ENCODE measurements around the gene ELMO3.

The ELMO3 gene

GRCh38 chr16:67235816-67236562 lies 37.1 kb downstream of the ELMO3 start:
- Histone ChIP-seq H3K27me3 (ENCODE audit: insufficient read depth, low read length) (no peaks in the 10 kb centered on the region), H3K4me3 (ENCODE audit: low read depth, low read length) (no peak overlapping the region), H2AFZ (ENCODE audit: low read length, unreplicated experiment) (no peak overlapping the region), H3K4me1 (ENCODE audit: control insufficient read depth, insufficient read depth, low read length, unreplicated experiment) (peaks cover 16% of the 10 kb centered on the region), H3K36me3 (ENCODE audit: insufficient read depth, low read length) (peaks cover 39% of the 10 kb centered on the region; the same call in 1 of the 2 replicates), H3K79me2 (ENCODE audit: control insufficient read depth, insufficient read depth, low read length, unreplicated experiment) (peaks cover 21% of the 10 kb centered on the region), H3K27ac (ENCODE audit: low read depth, low read length) (no peak overlapping the region)

DNA sequence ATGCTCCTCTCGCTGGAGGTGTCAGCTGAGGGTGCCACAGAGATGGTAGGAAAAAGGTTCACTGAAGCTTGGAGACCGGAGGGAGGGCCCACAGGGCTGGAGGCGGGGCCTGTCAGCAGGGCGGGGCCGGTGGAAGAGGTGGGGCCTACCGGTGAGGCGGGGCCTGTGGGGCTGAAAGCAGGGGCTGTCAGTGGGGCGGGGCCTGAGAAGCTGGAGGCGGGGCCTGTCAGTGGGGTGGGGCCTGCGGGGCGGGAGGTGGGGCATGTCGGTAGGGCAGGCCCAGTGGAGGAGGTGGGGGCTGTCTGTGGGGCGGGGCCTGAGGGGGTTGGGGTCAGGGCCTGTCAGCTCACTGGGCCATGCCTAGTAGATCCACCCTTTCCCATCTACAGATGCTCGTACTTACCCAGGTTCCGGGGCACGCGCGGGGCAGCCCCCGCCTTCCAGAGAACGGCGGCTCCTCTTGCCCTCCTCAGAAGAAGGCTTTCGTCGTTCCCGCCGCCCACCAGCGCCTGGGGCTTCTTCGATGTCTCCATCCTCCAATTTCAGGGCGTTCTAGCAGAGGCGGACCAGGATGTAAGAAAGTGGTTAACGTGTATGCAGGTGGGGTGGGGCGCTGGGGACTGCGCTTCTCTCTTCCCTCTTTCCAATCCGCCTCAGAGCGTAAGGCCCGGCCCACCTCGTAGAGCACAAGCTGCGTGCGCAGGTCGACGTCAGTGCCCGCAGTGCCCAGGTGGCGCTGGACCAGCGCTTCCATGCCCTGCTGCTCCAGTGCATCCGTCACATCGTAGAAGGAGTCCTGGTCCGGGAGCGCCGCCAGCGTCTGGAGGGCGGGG lies 37.8 kb downstream of the ELMO3 start:
- no peaks in the 10 kb centered on the region for H3K27me3 ChIP-seq (ENCODE audit: insufficient read depth, low read length)
- no peak overlapping the region for H2AFZ ChIP-seq (ENCODE audit: low read length, unreplicated experiment)
- H3K79me2 ChIP-seq (ENCODE audit: control insufficient read depth, insufficient read depth, low read length, unreplicated experiment): peaks cover 19% of the 10 kb centered on the region
- no peak overlapping the region for H3K4me3 ChIP-seq (ENCODE audit: low read depth, low read length)
- no peak overlapping the region for H3K27ac ChIP-seq (ENCODE audit: low read depth, low read length)
- H3K36me3 ChIP-seq (ENCODE audit: insufficient read depth, low read length): peaks cover 32% of the 10 kb centered on the region; the same call in 1 of the 2 replicates
- H3K4me1 ChIP-seq (ENCODE audit: control insufficient read depth, insufficient read depth, low read length, unreplicated experiment): peaks cover 23% of the 10 kb centered on the region

DNA sequence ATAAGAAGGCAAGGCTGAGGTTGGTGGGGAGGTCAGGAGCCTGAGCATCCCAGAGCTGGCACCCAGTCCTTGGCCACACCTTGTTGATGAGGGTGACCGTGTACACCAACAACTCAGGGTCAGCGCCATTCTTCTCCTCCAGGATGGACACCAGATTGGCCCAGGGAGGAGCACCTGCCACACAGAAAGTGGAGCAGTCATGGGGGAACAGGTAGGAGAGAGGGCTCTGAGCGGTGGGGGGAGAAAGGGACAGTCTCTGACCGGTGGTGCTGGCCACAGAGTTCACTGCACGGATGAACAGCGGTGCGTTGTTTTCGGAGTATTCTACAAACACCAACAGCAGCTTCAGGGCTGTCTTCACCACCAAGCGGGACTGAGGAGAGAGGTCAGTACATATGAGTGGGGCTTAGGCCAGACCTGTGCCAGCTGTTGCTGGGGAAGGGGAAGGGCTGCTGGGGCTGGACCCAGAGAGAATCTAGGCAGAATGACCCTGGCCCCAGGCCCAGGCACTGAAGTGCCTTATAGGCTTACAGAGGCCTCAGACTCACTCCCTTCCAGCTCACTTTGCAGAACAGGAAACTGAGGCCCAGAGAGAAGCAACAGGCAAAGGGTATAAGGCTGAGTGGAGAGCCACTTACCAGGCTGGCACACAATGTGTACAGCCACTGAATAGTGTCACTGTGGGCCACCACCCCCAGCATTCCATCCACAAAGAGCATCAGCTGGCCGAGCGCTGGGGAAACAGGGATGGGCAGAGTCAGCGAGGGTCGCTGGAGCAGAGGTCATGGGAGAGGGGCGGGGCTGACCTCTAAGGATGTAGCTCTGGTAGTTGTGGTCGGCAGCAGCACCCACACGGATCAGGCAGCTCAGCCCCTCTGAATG lies 38.7 kb downstream of the ELMO3 start:
- peaks cover 32% of the 10 kb centered on the region for H3K4me1 ChIP-seq (ENCODE audit: control insufficient read depth, insufficient read depth, low read length, unreplicated experiment)
- peaks cover 27% of the 10 kb centered on the region for H3K79me2 ChIP-seq (ENCODE audit: control insufficient read depth, insufficient read depth, low read length, unreplicated experiment)
- H3K4me3 ChIP-seq (ENCODE audit: low read depth, low read length): no peak overlapping the region
- no peaks in the 10 kb centered on the region for H3K27me3 ChIP-seq (ENCODE audit: insufficient read depth, low read length)
- peaks cover 31% of the 10 kb centered on the region; the same call in 1 of the 2 replicates for H3K36me3 ChIP-seq (ENCODE audit: insufficient read depth, low read length)
- H3K27ac ChIP-seq (ENCODE audit: low read depth, low read length): no peak overlapping the region
- no peak overlapping the region for H2AFZ ChIP-seq (ENCODE audit: low read length, unreplicated experiment)

- H3K27me3 ChIP-seq (ENCODE audit: insufficient read depth, low read length): no peaks in the 10 kb centered on the region
- H3K4me3 ChIP-seq (ENCODE audit: low read depth, low read length): no peak overlapping the region
- H3K4me1 ChIP-seq (ENCODE audit: control insufficient read depth, insufficient read depth, low read length, unreplicated experiment): peaks cover 36% of the 10 kb centered on the region
- H3K36me3 ChIP-seq (ENCODE audit: insufficient read depth, low read length): peaks cover 31% of the 10 kb centered on the region; the same call in 1 of the 2 replicates
- no peak overlapping the region for H2AFZ ChIP-seq (ENCODE audit: low read length, unreplicated experiment)
- H3K79me2 ChIP-seq (ENCODE audit: control insufficient read depth, insufficient read depth, low read length, unreplicated experiment): peaks cover 30% of the 10 kb centered on the region
- no peak overlapping the region for H3K27ac ChIP-seq (ENCODE audit: low read depth, low read length)
Observed at GRCh38 chr16:67238278-67238575, 39.3 kb downstream of the ELMO3 start.

DNA sequence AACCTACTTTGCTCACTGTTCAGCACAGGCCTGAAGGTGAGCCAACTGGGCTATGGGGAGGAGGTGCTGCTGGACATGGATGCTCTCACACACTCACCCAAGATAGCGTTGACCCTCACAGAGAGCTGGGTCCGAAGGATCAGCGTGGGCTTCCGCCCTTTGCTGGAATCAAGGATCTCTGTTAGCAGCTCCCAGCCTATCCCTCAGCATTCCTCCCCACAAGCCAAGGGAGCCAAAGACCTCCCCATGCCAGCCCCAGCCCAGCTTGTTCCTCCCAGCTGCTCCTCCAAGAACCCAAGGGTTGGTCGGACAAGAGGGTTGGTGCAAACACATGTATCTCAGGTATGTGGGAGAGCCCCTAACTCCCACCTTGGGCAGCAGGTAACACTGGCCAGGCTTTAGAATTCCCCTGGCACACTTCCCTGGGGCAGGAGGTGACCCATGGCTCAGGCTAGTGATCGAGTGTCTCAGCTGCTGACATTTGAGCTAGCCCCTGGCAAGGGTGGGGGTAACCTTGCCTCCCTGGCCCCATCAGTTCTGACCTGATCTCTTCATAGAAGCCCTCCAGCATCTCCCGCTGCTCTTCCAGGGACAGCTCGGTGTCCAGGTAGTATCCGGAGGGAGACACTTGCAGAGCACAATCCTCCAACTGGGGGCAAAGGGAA lies 40.0 kb downstream of the ELMO3 start:
- Histone ChIP-seq H3K4me1 (ENCODE audit: control insufficient read depth, insufficient read depth, low read length, unreplicated experiment) (peaks cover 43% of the 10 kb centered on the region), H3K36me3 (ENCODE audit: insufficient read depth, low read length) (peaks cover 31% of the 10 kb centered on the region; the same call in 1 of the 2 replicates), H3K4me3 (ENCODE audit: low read depth, low read length) (no peak overlapping the region), H3K27me3 (ENCODE audit: insufficient read depth, low read length) (no peaks in the 10 kb centered on the region), H2AFZ (ENCODE audit: low read length, unreplicated experiment) (no peak overlapping the region), H3K27ac (ENCODE audit: low read depth, low read length) (0 out of 2 replicates have a peak overlapping the region, but pooled peaks have one; percentile 98), H3K79me2 (ENCODE audit: control insufficient read depth, insufficient read depth, low read length, unreplicated experiment) (peaks cover 37% of the 10 kb centered on the region)

DNA sequence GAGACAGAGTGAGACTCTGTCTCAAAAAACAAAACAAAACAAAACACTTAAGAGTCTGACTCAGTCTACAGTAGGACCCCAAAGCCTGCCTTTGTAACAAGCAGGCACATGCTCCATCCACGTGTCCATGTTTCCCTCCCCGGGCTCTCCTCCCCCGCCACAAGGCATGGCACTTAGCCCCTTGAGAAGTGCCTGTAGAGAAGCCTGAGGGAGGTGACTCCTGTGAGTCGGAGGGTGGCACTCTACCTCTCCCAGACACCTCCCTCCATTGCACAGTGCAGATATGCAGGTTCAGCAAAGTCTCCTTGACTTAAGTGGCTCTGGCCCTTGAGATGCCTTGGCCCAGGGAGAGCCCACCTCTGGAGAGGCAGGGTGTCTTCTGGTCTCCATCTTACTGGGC lies 41.6 kb downstream of the ELMO3 start:
- Histone ChIP-seq H2AFZ (ENCODE audit: low read length, unreplicated experiment) (no peak overlapping the region), H3K27ac (ENCODE audit: low read depth, low read length) (peak overlapping the region; percentile 98), H3K27me3 (ENCODE audit: insufficient read depth, low read length) (no peaks in the 10 kb centered on the region), H3K4me3 (ENCODE audit: low read depth, low read length) (no peak overlapping the region), H3K79me2 (ENCODE audit: control insufficient read depth, insufficient read depth, low read length, unreplicated experiment) (peaks cover 47% of the 10 kb centered on the region), H3K4me1 (ENCODE audit: control insufficient read depth, insufficient read depth, low read length, unreplicated experiment) (peaks cover 54% of the 10 kb centered on the region), H3K36me3 (ENCODE audit: insufficient read depth, low read length) (peaks cover 24% of the 10 kb centered on the region; the same call in 1 of the 2 replicates)

GRCh38 chr16:67241008-67241900 lies 42.3 kb downstream of the ELMO3 start:
- Histone ChIP-seq H3K36me3 (ENCODE audit: insufficient read depth, low read length) (peaks cover 18% of the 10 kb centered on the region; the same call in 1 of the 2 replicates), H3K79me2 (ENCODE audit: control insufficient read depth, insufficient read depth, low read length, unreplicated experiment) (peaks cover 47% of the 10 kb centered on the region), H3K27ac (ENCODE audit: low read depth, low read length) (peak overlapping the region; percentile 98), H2AFZ (ENCODE audit: low read length, unreplicated experiment) (peak overlapping the region; percentile 74), H3K27me3 (ENCODE audit: insufficient read depth, low read length) (no peaks in the 10 kb centered on the region), H3K4me3 (ENCODE audit: low read depth, low read length) (peak overlapping the region; percentile 39; the same call in 1 of the 2 replicates), H3K4me1 (ENCODE audit: control insufficient read depth, insufficient read depth, low read length, unreplicated experiment) (peaks cover 54% of the 10 kb centered on the region)

DNA sequence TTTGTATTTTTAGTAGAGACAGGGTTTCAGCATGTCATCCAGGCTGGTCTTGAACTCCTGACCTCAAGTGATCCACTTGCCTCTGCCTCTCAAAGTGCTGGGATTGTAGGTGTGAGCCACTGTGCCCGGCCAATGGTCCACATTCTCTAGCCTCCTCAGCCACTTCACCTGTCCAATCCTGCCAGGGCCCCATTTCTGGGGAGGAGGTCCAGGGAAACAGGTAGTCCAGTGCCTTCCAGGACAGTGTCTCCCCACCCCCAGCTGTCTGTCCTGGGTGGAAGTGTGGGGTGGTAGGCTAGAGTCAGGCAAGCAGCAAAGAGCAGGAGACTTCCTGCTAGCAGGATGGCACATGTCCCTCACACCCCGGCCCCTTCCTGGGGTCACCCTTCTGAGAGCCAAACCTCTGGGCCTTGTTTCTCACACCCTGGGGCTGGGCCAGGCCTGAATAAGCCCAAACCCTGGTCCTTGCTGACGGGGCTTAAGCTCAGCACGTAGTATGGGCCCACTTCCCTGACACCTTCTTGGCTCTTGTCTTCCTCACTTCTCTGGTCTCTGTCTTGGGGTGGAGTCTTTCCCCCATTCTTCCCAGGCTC lies 43.3 kb downstream of the ELMO3 start:
- peaks cover 54% of the 10 kb centered on the region for H3K4me1 ChIP-seq (ENCODE audit: control insufficient read depth, insufficient read depth, low read length, unreplicated experiment)
- H3K79me2 ChIP-seq (ENCODE audit: control insufficient read depth, insufficient read depth, low read length, unreplicated experiment): peaks cover 54% of the 10 kb centered on the region
- peaks cover 10% of the 10 kb centered on the region; the same call in 1 of the 2 replicates for H3K36me3 ChIP-seq (ENCODE audit: insufficient read depth, low read length)
- no peak overlapping the region for H3K4me3 ChIP-seq (ENCODE audit: low read depth, low read length)
- no peak overlapping the region for H2AFZ ChIP-seq (ENCODE audit: low read length, unreplicated experiment)
- peak overlapping the region; percentile 98 for H3K27ac ChIP-seq (ENCODE audit: low read depth, low read length)
- no peaks in the 10 kb centered on the region for H3K27me3 ChIP-seq (ENCODE audit: insufficient read depth, low read length)

DNA sequence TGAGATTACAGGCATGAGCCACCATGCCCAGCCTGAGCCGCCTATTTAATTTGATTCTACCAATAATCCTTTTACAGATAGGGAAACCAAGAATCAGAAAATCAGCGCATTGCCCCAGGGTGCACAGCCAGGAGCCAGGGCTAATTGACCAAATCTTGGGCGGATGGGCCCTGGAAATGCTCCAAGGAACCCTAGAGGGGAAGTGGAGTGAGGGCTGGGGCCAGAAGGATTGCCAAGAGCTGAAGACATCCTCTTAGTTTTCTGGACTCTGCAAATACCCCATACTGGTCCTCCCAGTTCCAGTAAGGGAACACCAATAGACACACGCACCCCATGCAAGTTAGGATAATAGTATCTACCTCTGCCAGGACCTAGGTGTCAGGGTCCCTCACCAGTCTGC lies 44.5 kb downstream of the ELMO3 start:
- Histone ChIP-seq H3K36me3 (ENCODE audit: insufficient read depth, low read length) (peaks cover 2% of the 10 kb centered on the region; the same call in 1 of the 2 replicates), H3K79me2 (ENCODE audit: control insufficient read depth, insufficient read depth, low read length, unreplicated experiment) (peaks cover 52% of the 10 kb centered on the region), H3K4me3 (ENCODE audit: low read depth, low read length) (peak overlapping the region; percentile 49), H2AFZ (ENCODE audit: low read length, unreplicated experiment) (no peak overlapping the region), H3K4me1 (ENCODE audit: control insufficient read depth, insufficient read depth, low read length, unreplicated experiment) (peaks cover 60% of the 10 kb centered on the region), H3K27ac (ENCODE audit: low read depth, low read length) (peak overlapping the region; percentile 81), H3K27me3 (ENCODE audit: insufficient read depth, low read length) (no peaks in the 10 kb centered on the region)

All from ACC112 (cell line).